HG03460 (cell line): ENCODE results near the gene SLC12A7.

Source experiments
- ATAC-seq: cut with Tn5 transposase; IDR thresholded peaks from one replicate; pipeline ENCODE4 v1.9.1; 2021; ENCODE audit not compliant: unreplicated experiment

SLC12A7 gene

DNA sequence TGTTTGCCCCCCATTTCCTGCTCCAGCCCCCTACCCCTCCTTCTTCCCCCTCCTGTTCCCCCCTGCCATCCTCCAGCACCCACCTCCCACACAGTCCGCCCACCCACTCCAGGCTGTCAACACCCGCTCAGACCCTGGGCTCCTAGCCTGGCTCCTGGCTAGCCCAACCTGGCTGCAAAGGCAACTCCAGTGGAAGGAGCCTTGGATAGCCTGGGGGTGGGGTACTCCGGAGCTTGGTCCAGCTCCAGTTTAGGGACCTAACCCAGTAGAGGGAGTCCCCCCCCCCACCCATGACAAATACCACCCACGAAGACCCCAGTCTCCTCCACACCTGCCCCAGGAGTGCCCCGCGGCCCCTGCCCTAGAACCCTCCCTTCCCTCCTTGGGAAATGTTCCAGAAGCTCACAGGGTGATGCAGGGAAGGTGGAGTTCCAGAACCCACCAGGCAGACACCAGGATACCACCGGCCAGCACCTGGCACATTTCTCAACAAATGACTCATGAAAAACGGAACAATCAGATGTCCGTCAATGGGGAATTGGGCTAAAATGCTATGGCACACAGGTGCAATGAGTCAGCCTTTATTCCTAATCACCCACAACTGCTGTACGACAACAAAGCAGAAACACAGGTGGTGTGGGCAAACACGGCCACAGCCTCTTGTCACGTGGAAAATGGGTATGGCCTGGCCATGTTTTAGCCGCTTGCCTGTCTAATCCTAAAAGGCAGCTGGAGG is 901 bp upstream of the SLC12A7 start:
- ATAC-seq = no peak

DNA sequence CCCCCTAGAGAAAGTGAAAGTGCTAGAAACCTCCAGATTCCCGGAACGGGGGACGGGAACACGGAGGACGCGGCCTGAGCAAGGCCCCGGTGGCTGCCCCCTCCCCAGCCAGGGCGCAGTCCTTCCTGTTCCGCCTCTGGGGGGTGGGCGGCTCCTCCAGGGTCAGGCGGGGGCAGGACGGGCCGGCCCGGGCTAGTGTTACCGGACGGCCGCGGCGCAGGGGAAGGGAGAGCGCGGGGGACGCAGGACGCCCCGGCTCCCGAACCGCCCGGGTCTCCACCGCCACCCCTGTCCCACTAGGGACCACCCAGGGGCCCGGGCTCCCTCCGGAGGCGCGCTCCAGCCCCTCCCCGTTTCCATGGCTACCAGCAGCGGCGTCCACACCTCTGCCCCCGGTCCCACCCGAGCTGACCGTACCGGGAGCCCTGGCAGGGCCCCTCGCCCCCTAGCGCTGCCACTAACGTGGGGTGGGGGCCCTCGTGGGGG is 579 bp downstream of the SLC12A7 start:
- ATAC-seq = peak; percentile 21

DNA sequence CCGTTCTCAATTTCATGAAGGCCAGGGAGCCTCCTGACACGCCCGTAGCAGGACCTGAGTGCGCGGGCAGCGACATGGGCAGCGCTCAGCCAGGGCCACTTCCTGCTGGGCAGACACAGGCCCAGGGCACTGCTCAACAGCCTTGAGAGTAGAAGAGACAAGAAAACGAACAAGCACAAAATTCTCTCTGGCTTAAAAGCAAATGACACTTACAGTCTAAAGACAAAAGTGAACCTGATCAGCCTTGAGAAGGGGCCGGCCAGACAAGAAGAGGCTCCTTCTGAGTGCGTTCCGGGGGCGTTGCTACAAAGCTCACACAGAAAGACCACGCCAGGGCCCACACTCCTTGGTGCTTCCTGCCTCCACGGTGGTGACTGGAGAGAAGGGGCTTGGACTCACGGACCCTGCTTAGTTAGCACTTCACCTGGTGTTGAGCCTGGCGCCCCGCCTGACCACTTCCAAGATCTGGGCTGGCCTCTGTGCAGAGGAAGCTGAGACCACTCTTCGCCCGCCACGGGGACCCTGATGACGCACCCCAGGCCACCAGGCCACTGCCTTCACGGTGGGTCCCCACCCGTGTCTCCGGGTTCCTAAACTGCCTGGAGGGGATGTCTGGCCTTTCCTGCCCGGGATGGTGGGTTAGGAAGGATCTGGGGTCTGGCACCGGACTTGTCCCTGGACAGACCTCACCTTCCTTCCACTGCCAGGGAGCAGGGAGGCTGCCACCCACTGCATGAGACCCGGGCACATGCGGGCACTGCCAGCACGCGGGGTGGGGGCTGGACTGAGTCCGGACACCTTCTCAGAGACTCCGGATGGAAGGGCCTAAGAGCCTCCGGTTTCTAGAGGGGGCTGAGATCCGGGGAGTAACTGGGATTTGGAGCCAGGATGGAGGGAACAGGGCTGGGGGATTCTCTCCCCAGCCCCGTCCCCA is 1.3 kb downstream of the SLC12A7 start:
- ATAC-seq = no peak

DNA sequence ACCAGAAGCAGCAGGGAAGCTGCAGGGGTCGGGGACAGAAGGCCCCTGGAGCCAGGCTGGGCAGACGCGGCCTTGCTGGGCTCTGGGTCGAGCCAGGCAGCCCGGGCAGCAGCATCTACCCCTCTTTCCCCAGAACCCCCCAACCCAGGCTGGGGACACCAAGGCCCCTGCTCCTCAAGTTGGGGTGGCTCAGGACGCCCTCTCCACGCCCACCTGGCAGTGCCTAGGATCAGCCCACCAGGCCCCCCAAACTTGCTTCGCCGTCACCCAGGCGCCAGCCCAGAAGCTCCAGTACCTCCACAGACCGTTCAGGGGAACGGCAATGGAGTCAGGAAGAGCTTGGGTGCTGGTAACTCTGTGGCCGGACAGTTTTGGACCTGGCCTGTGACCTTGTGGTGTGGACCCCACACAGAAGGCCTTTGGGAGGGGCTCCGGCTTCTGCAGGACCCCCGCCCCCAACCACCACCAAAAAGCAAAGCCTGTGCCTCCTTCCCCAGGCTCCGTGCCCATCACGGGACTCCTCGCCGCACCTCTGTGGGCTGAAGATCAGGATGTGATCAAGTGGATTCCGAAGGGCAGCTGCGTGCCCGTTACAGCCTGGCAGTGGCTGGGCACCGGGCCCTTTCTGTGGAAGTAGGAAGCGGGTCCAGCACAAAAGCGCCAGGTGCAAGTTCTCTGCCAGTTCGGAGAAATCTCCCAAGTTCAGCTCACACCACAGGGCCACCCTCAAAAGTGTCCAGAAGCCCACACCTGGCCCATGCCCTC is 2.1 kb downstream of the SLC12A7 start:
- no peak for ATAC-seq

DNA sequence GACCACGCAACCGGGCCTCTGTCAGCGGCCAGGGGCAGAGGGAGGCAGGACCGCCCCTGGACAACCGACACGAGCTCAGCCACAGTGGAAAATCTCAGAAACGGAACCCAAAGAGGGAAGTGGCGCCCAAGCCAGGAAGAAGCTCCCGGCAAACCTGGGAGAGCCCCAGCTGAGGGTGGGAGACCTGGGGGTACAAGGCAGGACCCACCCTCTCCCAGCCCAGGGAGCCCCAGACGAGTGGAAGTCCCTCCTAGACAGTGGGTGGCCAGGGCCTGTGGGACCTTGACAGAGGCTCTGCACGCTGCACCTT is 3.0 kb downstream of the SLC12A7 start:
- no peak for ATAC-seq

DNA sequence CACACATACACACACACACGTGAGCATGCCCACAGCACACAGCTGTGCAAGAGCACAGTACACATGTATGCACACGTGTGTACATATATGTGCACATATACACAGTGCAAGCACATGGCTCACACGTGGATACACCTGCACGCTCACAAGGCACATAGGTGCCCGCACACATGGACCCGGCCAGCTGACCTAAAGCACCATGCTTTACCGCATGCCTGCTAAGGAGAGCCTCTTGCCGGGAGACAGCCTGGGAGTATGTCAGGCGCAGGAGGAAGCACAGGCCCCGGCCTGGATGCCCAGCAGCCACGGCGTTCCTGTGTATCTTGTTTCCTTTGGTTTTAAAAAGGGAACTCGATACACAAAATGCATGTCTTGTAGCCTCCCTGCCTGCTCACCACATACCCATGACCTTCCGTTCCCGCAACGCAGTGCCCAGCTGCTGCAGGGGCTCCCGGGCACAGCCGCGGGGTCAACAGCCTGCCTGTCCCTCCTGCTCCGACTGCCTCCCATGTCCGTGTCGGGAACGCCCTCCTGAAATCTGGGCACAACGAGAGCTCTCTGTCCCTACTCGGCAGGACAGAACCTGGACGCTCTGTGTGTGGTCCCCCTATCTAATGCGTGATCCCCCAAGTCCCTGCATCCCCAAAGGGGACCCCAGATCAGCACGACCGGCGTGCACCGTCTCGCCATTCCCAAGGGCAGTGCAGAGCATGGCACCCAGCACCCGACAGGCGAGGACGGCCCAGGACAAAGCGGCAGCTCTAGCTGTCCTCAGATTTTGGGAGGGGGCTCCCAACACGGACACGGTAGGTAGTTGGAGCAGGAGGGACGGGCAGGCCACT is 3.6 kb downstream of the SLC12A7 start:
- no peak for ATAC-seq

DNA sequence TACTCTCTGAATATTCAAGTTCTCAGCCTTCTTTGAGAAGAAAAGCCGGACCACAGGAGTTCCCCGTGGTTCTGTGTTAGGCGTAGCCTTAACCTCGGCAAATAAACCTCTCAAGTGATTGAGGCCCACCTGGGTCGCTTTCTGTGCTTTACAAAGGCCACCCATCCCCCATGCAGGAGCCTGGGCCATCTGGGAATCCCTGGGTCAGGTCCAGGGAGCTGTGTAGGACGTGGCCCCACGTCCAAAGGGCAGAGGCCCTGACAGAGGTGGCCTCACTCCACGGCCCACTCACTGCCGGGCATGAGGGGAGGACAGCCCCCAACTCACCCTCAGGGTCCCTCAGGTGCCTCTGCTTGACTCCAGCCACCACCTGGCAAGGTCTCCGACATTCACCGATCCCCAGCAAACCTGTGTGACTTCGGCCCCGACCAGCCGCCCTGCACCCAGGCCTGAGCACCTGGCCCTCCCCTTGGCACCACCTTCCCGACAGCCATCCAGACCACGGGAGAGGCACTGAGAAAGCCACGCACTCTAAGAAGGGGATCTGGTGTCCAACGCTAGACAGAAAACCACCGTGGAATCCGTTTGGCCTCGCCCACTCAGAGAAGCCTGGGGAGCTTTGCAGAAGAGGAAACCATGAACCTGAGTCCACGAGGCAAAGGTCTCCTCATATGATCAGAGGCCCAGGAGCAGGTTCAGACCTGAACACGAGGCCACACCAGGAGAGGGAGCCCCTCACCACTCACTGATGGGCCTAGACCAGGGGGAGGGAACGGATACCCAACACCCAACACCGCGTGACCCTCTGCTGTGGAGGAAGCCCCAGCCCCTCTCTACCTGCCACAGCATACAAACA is 4.5 kb downstream of the SLC12A7 start:
- ATAC-seq = no peak

DNA sequence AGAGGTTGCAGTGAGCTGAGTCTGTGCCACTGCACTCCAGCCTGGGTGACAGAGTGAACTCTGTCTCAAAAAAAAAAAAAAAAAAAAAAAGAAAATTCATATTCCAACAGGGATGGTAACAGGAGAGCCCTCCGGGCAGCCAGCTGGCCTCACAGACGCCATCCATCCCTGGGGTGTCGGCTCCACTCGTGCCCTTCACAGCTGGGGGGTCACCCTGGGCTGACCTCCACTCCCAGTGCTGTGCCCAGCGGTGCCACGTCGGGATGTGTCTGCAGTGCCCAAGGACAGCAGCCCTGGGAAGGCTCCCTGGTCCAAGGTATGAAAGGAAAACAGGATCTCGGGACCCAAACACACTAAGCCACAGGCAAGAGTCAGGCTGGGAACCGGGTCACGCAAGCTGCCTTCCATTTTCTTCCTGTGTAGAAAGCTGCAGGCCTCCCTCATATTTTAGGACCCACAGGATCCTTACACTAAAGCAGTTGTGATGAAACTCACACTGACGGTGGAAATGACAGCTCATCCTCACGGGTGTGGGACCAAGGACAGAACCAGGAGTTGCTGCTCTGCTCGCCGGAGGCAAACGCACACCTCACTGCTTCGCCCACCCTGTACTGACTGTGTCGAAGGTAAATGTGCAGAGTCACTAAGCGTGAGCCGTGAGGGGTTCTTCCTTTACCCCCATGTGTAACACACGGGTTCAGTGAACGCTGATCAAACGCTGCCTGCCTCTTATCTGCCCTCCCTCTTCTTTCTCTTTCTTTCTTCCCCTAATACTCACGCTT is 5.3 kb downstream of the SLC12A7 start:
- ATAC-seq = no peak

DNA sequence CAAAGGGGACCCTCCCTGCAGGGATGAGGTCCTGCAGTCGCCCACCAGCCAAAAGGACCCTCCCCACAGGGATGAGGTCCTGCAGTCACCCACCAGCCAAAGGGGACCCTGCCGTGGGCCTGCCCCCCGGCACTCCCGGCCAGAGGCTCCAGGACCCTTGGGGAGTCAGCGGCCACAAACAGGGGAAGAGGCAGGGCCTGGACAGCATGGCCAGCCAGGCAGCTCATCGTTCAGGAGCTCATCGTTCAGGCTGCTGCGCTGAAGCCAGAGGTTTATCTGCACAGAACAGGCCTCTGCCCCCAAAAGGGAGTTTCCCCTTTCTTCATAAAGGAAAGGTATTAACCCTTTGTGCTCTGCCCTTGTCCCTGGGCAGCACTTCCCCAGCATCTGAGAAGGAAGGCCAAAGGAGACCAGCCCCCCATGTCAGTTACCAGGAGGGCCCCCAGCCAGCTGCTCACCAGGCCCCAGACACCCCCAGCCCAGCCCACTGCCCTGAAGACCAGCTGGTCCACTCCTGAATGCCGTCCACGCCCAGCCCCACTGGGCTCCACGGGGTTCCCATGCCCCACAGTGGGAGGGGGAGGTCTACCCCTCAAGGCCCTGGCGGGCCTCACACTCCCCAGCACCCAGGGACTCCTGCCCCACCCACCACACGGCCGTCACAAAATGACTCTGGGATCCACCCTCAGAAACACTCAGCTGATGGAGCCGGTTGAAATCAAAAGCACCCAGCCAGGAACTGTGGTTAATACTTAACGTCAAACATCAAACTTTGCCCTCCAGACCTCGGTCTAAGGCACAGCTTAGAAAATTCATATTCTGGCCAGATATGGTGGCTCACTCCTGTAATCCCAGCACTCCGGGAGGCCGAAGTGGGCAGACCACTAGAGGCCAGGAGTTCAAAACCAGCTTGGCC is 6.3 kb downstream of the SLC12A7 start:
- peak; percentile 42 for ATAC-seq

DNA sequence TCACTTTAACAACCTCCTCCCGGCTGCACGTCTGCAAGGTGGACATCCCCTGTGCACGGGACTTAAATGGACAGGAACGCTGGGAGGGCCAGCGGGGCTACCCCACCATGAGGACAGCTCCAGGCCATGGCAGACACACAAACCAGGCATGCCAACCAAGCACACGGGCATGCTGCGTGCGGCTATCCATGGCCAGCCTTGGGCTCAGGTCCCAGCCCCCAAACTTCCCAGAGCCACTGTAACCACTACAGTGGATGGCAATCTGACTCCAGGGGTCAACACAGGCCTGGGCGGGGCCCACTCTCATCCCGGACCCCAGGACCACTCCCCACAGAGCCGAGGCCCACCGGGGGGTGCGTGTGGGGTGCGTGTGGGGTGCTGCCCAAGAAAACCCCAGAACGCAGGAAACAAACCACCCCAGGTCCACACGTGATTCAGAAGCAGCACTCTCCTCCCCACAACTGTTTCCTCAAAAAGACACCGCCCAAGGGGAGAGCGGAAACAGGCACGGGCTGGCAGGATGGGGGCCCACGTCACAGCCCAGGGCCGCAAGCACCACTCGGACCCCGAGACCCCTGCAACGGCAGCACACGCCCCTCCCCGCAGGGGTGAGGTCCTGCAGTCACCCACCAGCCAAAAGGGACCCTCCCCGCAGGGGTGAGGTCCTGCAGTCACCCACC is 7.4 kb downstream of the SLC12A7 start:
- ATAC-seq = no peak

DNA sequence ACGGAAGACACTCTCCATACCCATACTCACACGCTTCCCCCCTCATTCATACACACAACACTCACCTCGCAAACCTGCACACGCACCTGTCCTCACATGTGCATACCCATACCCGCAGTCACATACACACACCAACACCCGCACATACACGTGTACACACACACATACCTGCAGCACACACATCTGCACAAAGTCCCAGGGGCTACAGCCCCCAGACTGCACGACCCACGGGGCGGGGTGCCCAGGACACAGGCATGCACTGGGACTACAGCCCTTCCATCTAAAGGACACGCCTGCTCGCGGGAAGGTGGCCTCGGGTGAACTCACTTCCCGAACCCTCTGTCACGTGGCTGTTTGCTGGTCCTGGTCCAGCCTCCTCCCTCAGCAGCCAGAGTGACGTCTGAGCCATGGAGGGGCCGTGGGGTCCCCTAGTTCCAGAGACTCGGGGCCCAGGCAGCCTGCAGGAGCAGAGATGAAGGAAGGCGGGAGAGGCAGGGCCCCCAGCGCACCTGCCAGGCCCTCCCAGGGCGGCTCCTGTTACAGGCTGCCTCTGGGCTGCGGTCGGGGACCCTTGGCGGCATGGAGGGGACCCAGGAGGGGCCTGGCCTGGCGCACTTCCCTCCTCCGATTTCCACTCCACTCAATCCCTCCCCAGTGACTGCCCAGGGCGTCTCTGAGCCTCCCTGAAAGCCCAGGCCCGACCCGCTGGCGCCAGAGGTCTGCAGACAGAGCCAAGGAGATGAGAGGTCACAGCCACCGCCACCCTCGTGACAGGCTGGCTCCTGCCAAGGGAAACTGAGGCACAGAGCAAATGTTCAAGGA is 8.1 kb downstream of the SLC12A7 start:
- ATAC-seq = no peak

DNA sequence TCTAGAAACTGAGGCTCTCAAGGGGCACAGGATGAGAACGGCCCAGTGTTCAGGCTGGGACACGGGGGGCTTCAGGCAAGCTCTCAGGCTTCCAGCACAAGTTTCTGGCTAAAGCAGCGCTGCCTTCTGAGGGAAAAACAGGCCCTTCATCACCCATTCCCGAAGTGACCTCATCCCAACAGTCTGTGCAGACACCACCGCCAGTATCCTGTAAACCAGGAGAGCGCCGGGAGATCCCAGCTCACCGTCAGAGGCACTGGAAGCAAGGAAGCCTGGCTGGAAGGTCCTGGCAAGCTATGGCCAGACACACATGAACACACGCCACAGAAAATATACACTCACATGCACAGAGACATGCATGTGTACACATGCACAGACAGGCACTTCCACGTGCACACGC is 8.8 kb downstream of the SLC12A7 start:
- no peak for ATAC-seq

DNA sequence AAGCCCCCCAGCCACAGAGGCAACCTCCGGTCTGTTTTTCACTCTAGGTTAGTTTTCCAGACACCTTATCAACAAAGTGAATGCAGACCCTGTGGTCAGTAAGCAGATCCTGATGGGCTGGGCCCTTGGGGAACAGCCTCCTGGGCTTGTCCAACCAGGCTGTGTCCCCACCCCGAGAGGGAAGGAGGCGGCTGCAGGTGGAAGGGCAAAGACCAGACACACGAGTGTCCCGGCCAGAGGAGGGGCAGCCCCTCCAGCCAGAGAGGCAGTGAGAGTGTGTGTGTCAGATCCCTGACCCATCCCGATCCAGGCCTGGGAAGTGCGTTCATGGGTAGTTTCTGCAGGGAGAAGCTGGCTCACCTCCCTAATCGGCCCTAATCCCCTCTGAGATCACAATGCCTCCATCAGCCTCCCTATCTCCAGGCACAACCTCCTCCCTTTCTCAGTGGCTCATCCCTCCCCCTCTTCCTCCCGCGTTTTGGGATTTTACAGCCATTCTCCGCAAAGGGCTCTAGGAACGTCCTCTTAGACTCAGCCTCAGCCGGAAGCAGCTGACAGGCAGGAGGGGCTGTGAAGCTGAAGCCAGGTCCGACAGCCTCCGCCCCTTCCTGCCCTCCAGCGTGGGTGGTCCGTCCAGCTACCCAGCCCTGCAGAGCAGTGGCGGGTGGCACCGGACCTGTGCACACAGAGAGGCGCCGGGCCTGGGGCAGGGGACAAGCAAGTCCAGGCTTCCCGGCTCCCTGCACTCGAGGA is 9.7 kb downstream of the SLC12A7 start:
- no peak for ATAC-seq

DNA sequence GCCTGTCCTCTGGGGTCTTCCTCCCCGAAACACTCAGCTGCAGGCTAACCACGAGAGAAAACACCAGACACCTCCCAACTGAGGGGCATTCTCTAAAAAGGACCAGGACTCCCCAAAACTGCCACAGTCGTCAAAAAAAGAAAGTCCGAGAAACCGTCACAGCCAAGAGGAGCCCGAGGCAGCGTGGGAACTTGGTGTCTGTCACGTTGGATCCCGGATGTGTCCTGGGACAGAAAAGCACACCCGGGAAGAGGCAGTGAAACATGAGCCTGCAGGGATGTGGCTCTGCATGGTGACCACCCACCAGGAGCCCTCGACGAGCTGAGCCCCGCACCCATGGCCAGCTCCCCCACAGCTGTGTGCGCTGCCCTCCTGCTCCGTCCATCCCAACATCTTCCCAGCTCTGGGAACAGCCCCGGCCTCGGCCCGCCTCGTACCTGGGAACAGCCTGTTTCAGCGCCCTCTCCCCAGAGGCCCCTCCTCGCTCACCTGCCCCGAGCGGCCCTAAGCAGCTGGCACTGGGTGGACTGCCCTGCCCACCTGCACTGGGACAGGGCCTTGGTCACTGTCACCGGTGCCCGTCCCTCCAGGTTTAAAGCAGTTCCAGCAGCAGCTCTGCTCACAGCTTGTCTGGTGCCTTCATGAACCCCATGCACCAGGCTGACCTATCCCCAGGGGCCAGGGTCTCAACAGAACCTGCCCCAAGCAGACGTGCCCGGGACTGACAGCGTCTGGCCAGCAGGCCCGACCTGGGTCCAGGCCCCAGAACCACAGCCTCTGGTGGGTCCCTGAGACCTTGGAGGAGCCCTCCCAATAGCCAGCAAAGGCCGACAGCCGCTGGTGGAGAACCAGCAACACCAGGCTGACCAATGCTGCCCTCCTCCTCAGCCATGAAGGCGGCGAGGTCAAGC is 10.9 kb downstream of the SLC12A7 start:
- ATAC-seq = no peak
